RWPE2 (cell line): Measurements from ENCODE around the gene ATIC.

Source experiments
- ATAC-seq: fragments of 200-7000 bp; cut with Tn5 transposase; 3 replicates; pipeline ENCODE4 v1.9.1; 2021; ENCODE audit warnings: low read depth
- DNase-seq: peaks from one replicate; pipeline ENCODE4 v3.0.0-alpha.2; 2020; ENCODE audit warnings: low spot score
- H3K27ac ChIP-seq: fragments of 450-650 bp; 2 replicates; pipeline ENCODE4 v1.5.1; 2017; ENCODE audit warnings: mild to moderate bottlenecking; ENCODE audit not compliant: poor library complexity, severe bottlenecking
- H3K27me3 ChIP-seq: fragments of 250-450 bp; sonication (Bioruptor Pico); 2 replicates; pipeline ENCODE4 v1.5.1; 2021; ENCODE audit warnings: mild to moderate bottlenecking, moderate library complexity; ENCODE audit not compliant: insufficient read depth, poor library complexity, severe bottlenecking
- H3K36me3 ChIP-seq: fragments of 250-450 bp; sonication (Bioruptor Pico); 2 replicates; pipeline ENCODE4 v1.5.1; 2020; ENCODE audit warnings: low read depth, mild to moderate bottlenecking, moderate library complexity
- H3K4me1 ChIP-seq: fragments of 250-450 bp; sonication (Bioruptor Pico); 2 replicates; pipeline ENCODE4 v1.5.1; 2021; ENCODE audit warnings: mild to moderate bottlenecking, moderate library complexity; ENCODE audit not compliant: insufficient read depth, poor library complexity, severe bottlenecking
- H3K4me3 ChIP-seq: fragments of 250-450 bp; sonication (Bioruptor Pico); 2 replicates; pipeline ENCODE4 v1.5.1; 2021; ENCODE audit warnings: mild to moderate bottlenecking, moderate library complexity; ENCODE audit not compliant: severe bottlenecking
- H3K9me3 ChIP-seq: fragments of 250-450 bp; sonication (Bioruptor Pico); 2 replicates; pipeline ENCODE4 v1.5.1; 2021; ENCODE audit warnings: mild to moderate bottlenecking, moderate library complexity; ENCODE audit not compliant: severe bottlenecking
- TF ChIP-seq, protein P1 (sequence below): fragments of 450-650 bp; IDR thresholded peaks from one replicate; pipeline ENCODE4 v1.5.1; 2017; ENCODE audit warnings: mild to moderate bottlenecking, moderate library complexity; ENCODE audit not compliant: poor library complexity, severe bottlenecking

The ATIC gene

GRCh38 chr2:215320102-215320501, 8.2 kb downstream of the ATIC start:
- H3K36me3 ChIP-seq: peaks cover 98% of the 10 kb centered on the region
- no peak overlapping the region for H3K27ac ChIP-seq
- no peak for ATAC-seq
- peaks cover 5% of the 10 kb centered on the region for H3K4me1 ChIP-seq
- H3K27me3 ChIP-seq: no peaks in the 10 kb centered on the region
- DNase-seq: no peak
- H3K9me3 ChIP-seq: no peaks in the 10 kb centered on the region
- TF ChIP-seq, protein P1, sequence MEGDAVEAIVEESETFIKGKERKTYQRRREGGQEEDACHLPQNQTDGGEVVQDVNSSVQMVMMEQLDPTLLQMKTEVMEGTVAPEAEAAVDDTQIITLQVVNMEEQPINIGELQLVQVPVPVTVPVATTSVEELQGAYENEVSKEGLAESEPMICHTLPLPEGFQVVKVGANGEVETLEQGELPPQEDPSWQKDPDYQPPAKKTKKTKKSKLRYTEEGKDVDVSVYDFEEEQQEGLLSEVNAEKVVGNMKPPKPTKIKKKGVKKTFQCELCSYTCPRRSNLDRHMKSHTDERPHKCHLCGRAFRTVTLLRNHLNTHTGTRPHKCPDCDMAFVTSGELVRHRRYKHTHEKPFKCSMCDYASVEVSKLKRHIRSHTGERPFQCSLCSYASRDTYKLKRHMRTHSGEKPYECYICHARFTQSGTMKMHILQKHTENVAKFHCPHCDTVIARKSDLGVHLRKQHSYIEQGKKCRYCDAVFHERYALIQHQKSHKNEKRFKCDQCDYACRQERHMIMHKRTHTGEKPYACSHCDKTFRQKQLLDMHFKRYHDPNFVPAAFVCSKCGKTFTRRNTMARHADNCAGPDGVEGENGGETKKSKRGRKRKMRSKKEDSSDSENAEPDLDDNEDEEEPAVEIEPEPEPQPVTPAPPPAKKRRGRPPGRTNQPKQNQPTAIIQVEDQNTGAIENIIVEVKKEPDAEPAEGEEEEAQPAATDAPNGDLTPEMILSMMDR: no peak
- no peak overlapping the region for H3K4me3 ChIP-seq

DNA sequence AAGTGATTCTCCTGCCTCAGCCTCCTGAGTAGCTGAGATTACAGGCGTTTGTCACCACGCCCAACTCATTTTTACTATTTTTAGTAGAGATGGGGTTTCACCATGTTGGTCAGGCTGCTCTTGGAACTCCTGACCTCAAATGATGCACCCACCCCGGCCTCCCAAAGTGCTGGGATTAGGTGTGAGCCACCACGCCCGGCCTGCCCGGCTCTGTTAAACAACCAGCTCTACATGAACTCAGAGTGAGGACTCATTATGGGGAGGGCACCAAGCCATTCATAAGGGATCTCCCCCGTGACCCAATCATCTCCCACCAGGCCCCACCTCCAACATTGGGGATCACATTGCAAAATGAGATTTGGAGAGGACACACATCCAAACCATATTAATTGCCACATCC, 8.8 kb downstream of the ATIC start:
- Histone ChIP-seq H3K4me3 (no peak overlapping the region), H3K27ac (no peak overlapping the region), H3K9me3 (no peaks in the 10 kb centered on the region), H3K36me3 (peaks cover 99% of the 10 kb centered on the region), H3K4me1 (peaks cover 5% of the 10 kb centered on the region), H3K27me3 (no peaks in the 10 kb centered on the region)
- ATAC-seq (no peak), DNase-seq (no peak)
- TF ChIP-seq, protein P1: no peak

DNA sequence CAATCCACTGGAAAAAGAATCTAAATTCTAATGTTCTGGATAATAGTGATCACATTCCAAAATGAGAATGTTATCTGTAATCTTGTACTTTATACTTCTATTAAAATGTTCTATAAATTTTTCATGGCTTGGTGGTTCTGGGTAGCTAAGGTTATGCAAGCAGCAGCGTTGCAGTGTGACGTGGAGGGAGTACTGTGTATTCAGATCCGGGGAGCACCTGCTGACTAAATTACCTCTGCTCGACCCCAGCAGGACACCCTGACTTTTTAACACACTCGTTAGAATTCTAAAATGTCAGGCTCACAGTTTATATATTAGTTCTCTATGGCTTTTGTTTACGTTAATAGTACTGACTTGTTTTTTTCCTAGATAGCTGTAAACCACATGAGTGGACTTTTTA, 13.0 kb downstream of the ATIC start:
- ATAC-seq (no peak), DNase-seq (no peak)
- H3K36me3 ChIP-seq: peaks cover 94% of the 10 kb centered on the region
- TF ChIP-seq, protein P1: no peak
- H3K4me3 ChIP-seq: no peak overlapping the region
- H3K27me3 ChIP-seq: no peaks in the 10 kb centered on the region
- no peak overlapping the region for H3K27ac ChIP-seq
- peaks cover 5% of the 10 kb centered on the region for H3K4me1 ChIP-seq
- H3K9me3 ChIP-seq: no peaks in the 10 kb centered on the region

DNA sequence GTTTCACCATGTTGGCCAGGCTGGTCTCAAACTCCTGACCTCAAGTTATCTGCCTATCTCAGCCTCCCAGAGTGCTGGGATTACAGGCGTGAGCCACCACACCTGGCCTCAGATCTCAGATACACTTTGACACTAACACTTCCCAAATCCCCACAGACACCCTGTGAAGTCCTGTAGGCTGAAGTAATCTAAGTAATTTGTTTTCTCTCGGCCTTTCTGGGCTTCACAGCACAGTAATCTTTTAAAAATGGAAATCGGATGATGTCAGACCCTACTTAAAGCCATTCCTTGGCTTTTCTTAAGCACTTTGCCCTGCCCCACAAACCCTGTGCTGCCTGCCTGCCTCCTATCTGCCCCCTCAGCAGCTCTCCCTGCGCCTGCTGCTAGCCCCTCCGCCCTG, 16.2 kb downstream of the ATIC start:
- no peak for ATAC-seq
- H3K27me3 ChIP-seq: no peaks in the 10 kb centered on the region
- H3K4me1 ChIP-seq: peaks cover 5% of the 10 kb centered on the region
- no peak for DNase-seq
- no peak overlapping the region for H3K4me3 ChIP-seq
- H3K36me3 ChIP-seq: peaks cover 93% of the 10 kb centered on the region
- H3K9me3 ChIP-seq: no peaks in the 10 kb centered on the region
- TF ChIP-seq, protein P1: no peak
- no peak overlapping the region for H3K27ac ChIP-seq

DNA sequence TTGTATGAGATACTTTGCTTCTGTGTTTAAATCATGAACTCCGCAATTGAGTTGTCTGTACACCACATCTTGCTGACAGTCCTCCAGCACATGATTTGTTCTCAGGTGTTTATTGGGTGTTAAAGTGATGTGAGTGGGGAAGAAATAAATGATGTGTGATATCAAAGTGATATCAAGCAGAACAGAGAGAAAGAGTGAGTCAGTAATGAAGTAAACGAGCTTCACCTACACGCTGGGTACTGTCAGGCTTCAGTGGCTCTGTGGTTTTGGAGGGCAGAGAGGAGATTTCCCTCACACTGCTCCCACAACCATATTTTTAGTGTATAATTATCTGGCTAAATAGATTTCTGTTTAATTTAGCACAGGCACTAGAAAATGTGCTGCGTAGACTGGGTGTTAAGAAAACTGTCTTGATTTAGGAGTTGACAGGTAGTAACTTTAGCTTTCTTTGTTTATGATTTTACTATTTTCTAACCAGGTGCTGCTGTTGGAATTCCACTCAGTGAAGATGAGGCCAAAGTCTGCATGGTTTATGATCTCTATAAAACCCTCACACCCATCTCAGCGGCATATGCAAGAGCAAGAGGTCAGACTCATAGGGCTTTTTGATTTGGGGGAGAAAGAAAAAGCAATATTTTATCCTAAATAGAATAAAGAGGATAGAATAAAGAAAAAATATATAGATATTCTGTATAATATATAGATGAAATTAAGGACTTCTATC, 21.2 kb downstream of the ATIC start:
- Histone ChIP-seq H3K4me3 (no peak overlapping the region), H3K27ac (no peak overlapping the region)

More for the DNA sequence above, 21.2 kb downstream of the ATIC start:
- TF ChIP-seq, protein P1: no peak
- no peaks in the 10 kb centered on the region for H3K27me3 ChIP-seq
- DNase-seq (no peak), ATAC-seq (no peak)
- no peaks in the 10 kb centered on the region for H3K4me1 ChIP-seq
- peaks cover 92% of the 10 kb centered on the region for H3K36me3 ChIP-seq
- H3K9me3 ChIP-seq: no peaks in the 10 kb centered on the region
